Measurements from ENCODE around the gene MAPK8IP3.
"Not testable (repeated sequence)": the region's sequence is repeated elsewhere in the genome, so short reads cannot be mapped to it uniquely, and the experiment has no call there.

Gene MAPK8IP3

GRCh38 chr16:1678500-1679098 is 27.4 kb upstream of the MAPK8IP3 start:
- peak in 1 of 2 donors; percentile 19 for DNase-seq (ENCODE audit: low read depth in 2 of 2)

DNA sequence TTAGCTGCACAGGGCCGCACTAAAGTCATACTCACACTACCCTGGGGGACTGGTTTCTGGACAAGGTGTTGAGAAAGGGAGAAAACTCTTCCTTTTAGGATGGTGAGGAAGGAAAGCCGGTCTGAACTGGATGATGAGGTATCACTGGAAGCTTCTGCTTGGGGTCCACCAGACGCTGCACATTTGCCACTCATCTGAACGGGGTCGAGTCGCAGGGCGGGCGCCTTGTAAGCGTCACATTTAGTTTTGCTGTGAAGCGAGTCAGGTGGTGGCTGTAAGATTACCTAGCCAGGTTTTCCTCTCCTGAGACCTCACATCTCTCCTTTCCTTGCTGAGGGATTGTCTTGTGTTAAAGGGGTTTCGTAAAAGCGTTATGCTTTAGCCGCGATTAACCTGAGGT is 25.6 kb upstream of the MAPK8IP3 start:
- DNase-seq (ENCODE audit: low read depth in 2 of 2), result no peak

DNA sequence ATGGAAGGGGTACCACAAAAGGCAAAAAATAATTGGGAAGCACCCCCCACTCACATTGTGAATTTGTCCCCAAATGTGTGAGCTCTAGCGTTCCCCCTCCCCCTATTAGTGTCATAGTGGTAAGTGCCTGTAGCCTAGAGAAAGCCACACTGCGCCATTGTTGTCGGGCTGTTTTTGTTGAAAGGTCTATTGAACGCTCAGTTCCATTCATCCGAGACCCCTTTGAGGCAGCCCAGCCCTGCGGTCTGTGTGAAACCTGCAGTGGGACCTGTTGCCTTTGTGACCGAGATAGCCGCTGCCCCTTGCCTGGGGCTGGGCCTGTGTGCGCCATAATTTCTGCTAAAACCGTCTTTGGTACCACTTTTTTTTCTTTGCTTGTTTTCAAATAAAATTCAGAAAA is 25.0 kb upstream of the MAPK8IP3 start:
- DNase-seq (ENCODE audit: low read depth in 2 of 2), result no peak

DNA sequence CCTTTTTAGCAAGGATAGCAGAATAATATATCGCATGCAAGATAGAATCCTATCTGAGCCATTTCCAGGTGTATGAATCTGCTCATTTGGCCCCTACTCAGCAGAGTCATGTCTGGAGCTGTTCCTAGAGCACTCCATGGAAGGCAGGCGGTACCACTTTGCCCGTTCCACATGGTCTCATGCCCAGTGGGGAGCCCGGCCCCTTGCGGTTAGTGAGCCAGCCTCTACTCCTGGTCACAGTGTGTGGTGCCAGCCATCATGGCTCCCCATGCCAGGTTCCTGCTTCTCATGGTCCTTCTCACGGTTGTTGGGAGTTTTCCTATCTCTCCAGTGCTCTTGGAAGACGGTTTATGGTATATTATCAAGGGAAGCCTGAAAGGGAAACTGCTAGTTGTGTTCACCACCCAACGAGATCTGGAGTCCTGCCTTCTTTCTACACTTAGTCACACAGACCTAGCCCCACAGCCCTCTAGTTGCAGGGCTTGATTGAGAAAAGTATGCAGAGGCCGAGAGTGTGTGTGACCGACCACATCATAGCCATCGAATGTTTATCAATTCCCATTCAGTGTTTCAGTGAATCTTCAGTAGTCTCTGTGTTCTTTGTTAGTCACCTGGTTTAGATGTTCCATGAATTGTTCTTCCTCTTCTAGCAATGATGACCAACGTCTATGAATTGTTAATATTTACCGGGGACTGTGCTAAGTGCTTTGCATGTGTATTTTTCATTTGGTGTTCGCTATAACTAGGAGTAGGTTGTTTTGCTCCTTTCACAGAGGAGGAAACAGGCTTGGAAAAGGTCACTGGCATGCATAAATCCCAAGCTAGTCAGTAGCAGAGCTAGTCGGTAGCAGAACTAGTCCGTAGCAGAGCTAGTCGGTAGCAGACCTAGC is 18.3 kb upstream of the MAPK8IP3 start:
- no peak for DNase-seq (ENCODE audit: low read depth in 2 of 2)

DNA sequence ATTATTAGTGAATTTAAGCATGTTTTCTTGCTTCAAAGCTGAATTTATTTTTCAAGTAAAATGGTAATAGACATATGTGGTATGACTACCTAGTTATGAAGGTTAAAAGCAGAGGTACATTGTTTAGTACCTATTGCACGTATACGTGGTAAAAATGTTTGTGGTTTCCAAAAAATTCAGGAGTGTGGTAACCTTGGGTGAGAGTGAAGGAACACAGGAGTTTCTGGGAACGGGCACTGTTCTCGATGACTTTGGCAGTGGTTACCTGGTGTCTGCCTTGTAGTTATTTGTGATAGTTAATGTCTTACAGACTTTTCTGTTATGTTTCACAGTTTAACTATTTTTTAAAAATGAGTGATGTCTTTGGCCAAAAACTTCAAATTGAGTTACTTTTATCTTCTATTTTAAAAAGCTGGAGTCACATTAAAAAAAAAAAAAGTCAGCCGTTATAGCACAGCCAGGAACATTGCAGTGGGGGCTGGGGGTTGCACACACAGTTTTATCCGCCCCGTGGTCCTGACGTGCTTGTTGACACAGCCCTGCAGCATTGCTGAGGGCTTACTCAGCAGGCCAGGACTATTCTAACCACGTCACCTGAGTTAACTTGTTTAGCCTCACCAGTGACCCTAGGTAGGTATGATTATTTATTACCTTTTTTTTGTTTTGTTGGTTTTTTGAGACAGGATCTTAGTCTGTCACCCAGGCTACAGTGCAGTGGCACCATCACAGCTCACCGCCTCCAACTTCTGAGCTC is 17.0 kb upstream of the MAPK8IP3 start:
- no peak for DNase-seq (ENCODE audit: low read depth in 2 of 2)

DNA sequence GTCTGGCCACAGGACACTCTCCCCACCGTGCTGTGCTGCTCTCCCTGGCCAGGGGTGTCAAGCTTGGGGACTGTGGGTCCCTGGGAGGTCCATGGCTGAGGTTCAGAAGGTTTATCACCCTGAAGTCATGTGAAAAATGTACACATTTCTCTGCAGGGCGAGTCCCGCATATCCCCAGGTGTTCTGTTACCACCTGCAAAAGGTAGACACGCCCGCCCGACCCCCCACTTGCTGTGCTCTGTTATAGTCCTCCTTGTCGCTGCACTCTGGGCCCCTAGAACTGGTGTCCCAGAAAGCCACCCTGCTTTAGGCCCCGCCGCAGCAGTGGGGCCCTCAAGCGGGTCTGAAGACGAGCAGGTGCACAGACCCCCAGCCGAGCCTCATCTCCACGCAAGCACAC is 16.1 kb upstream of the MAPK8IP3 start:
- no peak for DNase-seq (ENCODE audit: low read depth in 2 of 2)

DNA sequence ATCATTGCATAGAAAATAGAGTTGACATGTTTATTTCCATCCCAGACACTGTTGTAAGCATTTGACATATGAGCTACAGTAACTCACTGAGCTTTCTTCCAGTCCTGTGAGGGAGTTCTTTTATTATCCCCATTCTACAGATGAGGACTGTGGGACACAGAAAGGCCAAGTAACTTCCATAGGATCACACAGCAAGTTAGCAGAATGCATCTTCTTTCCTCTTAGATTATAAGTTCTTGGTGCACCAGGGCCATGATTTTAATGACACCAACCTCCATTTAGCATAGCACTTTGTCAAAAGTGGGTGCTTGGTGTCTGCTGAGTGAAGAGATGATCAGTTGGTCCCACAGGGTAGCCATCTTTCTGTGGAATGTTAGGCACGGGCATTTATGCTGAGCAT is 15.2 kb upstream of the MAPK8IP3 start:
- DNase-seq (ENCODE audit: low read depth in 2 of 2), result no peak

- no peak for DNase-seq (ENCODE audit: low read depth in 2 of 2)
These were observed 14.7 kb upstream of the MAPK8IP3 start for GRCh38 chr16:1691276-1691675.

- no peak for DNase-seq (ENCODE audit: low read depth in 2 of 2)
These were observed 14.0 kb upstream of the MAPK8IP3 start for GRCh38 chr16:1691956-1692355.

GRCh38 chr16:1696863-1697262 is 9.1 kb upstream of the MAPK8IP3 start:
- DNase-seq (ENCODE audit: low read depth in 2 of 2), result no peak

DNA sequence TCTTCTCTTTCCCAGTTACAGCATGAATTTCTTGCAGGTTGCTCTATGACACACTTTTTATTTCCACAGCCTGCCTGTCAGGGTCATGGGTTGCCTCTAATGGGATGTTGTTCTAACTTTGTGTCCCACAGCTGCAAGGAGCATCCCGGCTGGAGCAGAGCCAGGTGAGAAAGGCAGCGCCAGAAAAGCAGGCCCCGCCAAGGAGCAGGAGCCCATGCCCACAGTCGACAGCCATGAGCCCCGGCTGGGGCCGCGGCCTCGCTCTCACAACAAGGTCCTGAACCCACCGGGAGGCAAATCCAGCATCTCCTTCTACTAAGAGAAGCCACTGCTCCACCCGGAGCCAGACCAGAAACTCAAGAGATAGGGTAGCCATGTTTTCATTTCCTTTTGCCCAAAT is 7.3 kb upstream of the MAPK8IP3 start:
- DNase-seq (ENCODE audit: low read depth in 2 of 2), result no peak

DNA sequence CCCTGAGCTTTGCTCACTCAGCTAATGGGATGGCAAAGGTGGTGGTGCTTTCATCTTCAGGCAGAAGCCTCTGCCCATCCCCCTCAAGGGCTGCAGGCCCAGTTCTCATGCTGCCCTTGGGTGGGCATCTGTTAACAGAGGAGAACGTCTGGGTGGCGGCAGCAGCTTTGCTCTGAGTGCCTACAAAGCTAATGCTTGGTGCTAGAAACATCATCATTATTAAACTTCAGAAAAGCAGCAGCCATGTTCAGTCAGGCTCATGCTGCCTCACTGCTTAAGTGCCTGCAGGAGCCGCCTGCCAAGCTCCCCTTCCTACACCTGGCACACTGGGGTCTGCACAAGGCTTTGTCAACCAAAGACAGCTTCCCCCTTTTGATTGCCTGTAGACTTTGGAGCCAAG is 5.7 kb upstream of the MAPK8IP3 start:
- DNase-seq (ENCODE audit: low read depth in 2 of 2), result no peak

- DNase-seq (ENCODE audit: low read depth in 2 of 2), result no peak
These were observed 4.6 kb upstream of the MAPK8IP3 start for GRCh38 chr16:1701216-1701878.

GRCh38 chr16:1705324-1705687 is 689 bp upstream of the MAPK8IP3 start:
- not testable (repeated sequence) for DNase-seq (ENCODE audit: low read depth in 2 of 2)

DNA sequence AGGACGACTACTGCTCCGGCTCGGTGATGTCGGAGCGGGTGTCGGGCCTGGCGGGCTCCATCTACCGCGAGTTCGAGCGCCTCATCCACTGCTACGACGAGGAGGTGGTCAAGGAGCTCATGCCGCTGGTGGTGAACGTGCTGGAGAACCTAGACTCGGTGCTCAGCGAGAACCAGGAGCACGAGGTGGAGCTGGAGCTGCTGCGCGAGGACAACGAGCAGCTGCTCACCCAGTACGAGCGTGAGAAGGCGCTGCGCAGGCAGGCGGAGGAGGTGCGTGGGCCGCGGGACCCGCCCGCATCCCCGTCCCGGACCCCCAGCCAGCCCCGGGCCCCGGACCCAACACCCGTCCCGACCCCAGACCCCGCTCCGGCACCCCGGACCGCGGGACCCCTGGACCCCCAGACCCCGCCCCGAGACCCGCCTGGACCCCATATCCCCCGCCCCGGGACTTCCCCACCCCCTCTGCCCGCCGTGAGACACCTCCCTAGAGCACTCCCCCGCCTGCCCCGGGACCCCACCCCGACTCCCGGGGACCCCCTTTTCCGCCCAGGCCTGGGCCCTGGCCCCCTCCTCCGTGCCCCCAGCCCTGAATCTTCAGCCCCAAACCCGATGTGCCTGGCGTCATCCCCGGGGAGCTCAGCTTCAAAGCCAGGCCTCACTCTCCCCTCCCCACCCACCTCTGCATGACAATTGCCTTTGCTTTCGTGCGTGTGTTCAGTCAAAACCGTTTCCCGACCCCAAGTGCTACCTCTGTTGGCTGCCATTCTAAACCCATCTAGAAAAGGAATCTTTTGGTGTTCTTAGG is 594 bp downstream of the MAPK8IP3 start:
- DNase-seq (ENCODE audit: low read depth in 2 of 2), result peak in 1 of 2 donors; percentile 21

DNA sequence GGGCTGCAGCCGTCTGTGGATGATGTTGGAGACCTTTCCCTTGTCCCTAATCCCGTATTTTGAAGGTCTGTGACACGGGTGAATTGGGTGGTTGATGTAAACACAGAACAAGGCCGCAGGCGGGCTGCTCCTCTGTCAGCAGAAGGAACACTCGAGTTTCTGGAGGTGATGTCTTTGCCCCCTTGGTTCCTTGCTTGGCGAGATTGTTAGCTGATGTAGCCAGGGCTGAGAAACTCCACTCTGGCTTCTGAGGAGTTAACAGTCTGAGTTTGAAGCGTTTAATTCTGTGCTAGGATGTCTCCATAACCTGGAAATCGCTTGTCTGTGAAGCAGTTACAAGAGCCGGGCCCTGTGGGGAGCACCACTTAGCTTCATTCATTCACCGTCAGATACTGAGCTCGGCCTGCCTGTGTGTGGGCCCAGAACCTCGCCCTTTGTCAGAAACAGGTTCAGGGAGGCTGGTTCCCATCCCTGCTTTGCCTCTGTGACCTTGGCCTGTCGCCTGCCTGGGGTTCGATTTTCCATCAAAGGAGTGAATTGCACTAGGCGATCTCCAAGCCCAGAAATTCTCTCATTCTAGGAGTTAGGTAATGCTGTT is 1.3 kb downstream of the MAPK8IP3 start:
- DNase-seq (ENCODE audit: low read depth in 2 of 2), result no peak

DNA sequence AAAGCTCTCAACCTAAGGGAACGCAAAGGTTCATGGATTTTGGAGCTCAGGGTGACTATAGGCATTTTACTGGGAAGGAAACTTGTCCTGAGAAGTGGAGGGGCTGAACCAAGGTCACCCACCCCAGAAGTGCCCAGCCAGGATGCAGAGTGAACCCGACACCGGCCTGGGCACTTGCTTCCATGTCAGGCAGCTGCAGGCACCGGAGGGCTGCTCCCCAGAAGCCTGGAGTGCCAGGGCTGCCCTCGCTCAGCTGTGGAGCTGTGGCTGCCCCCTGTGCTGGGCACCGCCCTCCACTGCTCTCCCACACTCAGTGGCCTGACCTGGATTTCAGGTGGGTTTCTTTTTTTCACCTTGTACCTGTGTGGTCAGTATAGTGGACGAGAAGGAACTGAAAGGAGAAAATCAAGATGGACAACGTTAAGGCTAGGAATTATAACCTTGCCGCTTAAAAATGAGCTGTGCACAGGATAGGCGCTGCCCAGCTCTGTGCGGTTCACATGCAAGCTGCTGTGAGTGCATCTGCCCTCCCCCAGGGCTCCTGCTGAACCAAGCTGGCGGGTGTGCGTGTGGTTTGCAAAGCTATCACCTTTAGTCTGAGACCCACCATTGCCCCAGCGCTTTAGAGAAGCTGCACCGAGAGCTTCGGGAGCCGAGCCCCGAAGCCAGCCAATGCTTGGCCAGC is 2.2 kb downstream of the MAPK8IP3 start:
- DNase-seq (ENCODE audit: low read depth in 2 of 2), result no peak

GRCh38 chr16:1708768-1709180 is 2.8 kb downstream of the MAPK8IP3 start:
- DNase-seq (ENCODE audit: low read depth in 2 of 2), result no peak

- DNase-seq (ENCODE audit: low read depth in 2 of 2), result no peak
These were observed 3.4 kb downstream of the MAPK8IP3 start for GRCh38 chr16:1709356-1709755.

DNA sequence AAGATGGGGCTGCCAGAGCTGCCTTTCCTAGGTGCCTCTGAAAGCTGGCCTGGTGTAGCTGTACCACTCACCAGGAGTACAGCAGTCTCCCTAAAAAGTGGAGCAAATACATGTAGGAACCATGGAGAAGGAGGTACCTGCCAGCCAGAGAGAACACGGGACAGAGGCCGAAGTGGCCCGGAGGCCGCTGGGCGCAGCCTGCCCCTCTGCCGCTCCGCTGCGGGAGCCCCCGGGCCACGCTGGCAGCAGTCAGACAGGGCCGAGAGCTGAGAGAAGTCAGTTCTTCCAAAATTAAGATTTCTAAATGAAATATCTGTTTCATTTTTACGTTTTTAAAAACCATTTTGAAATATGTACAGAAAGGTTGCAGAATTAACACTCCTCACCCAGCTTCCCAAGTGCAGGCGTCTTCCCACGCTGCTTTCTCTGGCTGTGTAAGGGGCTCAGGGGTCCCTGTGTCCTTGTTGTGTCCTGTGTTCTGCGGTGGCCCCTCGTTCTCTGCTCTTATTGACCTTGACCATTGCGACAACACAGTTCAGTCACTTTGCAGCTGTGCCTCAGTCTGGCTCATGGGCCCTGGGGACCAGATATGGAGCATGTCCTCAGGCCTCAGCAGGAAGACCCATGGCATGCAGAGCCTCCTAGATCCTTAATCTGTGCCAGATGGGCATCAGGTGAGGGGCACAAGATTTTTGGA is 5.0 kb downstream of the MAPK8IP3 start:
- no peak for DNase-seq (ENCODE audit: low read depth in 2 of 2)
